HepG2 (cell line): Measurements from ENCODE around the gene IFNAR2. TPM values are rescaled to one million over a fixed set of nuclear protein-coding genes. Genes with fewer than 3 reads are reported as not detected.

Experiments used
- ATAD3A ChIP-seq: sonication (generic); formaldehyde crosslinking; IDR thresholded peaks from 2 replicates; pipeline ENCODE4 v1.4.0; 2020; ENCODE audit warnings: missing genetic modification reagents
- BRD4 ChIP-seq: sonication (generic); formaldehyde crosslinking; IDR thresholded peaks from 2 replicates; pipeline ENCODE4 v1.4.0; 2020; ENCODE audit warnings: missing genetic modification reagents
- CBFB ChIP-seq: sonication (generic); formaldehyde crosslinking; IDR thresholded peaks from 2 replicates; pipeline ENCODE4 v1.4.0; 2020; ENCODE audit warnings: missing genetic modification reagents
- CCAR2 ChIP-seq: fragments of 200-400 bp; formaldehyde crosslinking; optimal IDR thresholded peaks from 2 replicates; pipeline ENCODE3; 2018; ENCODE audit warnings: low read depth, mild to moderate bottlenecking, low read length, moderate library complexity
- FLYWCH1 ChIP-seq: sonication (generic); formaldehyde crosslinking; IDR thresholded peaks from 2 replicates; pipeline ENCODE4 v1.8.1; 2023; ENCODE audit warnings: mild to moderate bottlenecking, missing genetic modification reagents
- KDM5B ChIP-seq: sonication (generic); formaldehyde crosslinking; IDR thresholded peaks from 2 replicates; pipeline ENCODE4 v1.4.0; 2020; ENCODE audit warnings: missing genetic modification reagents, mild to moderate bottlenecking, borderline replicate concordance
- NFKBIZ ChIP-seq: IDR thresholded peaks from 2 replicates; pipeline ENCODE4 v1.6.1; 2018; ENCODE audit warnings: missing genetic modification reagents, missing compliant biosample characterization
- NR2F2 ChIP-seq: IDR thresholded peaks from 2 replicates; pipeline ENCODE4 v1.6.1; 2012; ENCODE audit warnings: low read depth, inconsistent platforms, borderline replicate concordance
- NR2F6 ChIP-seq, 2 experiments: IDR thresholded peaks; 2 replicates each; pipeline ENCODE4 v1.6.1; 2016; ENCODE audit warnings: antibody characterized with exemption in 1 of 2, mild to moderate bottlenecking in 1 of 2
- PHF5A ChIP-seq: IDR thresholded peaks from one replicate; pipeline ENCODE4 v1.6.1; 2018; ENCODE audit warnings: low read depth, missing genetic modification reagents; ENCODE audit not compliant: unreplicated experiment
- RBM39 ChIP-seq: fragments of 200-400 bp; formaldehyde crosslinking; IDR thresholded peaks from one replicate; pipeline ENCODE4 v1.6.1; 2018; ENCODE audit warnings: antibody characterized with exemption, mild to moderate bottlenecking, low read depth, low read length; ENCODE audit not compliant: poor library complexity, severe bottlenecking
- RFXAP ChIP-seq: sonication (generic); formaldehyde crosslinking; IDR thresholded peaks from 2 replicates; pipeline ENCODE4 v1.4.0; 2020; ENCODE audit warnings: missing genetic modification reagents, borderline replicate concordance
- RXRB ChIP-seq: IDR thresholded peaks from 2 replicates; pipeline ENCODE4 v1.6.1; 2016; ENCODE audit warnings: borderline replicate concordance, missing genetic modification reagents, missing compliant biosample characterization
- SAP130 ChIP-seq: IDR thresholded peaks from 2 replicates; pipeline ENCODE4 v1.6.1; 2016; ENCODE audit warnings: low read depth
- SMYD3 ChIP-seq: sonication (generic); formaldehyde crosslinking; IDR thresholded peaks from 2 replicates; pipeline ENCODE4 v1.8.1; 2023; ENCODE audit warnings: mild to moderate bottlenecking, missing genetic modification reagents
- SRF ChIP-seq: IDR thresholded peaks from 2 replicates; pipeline ENCODE4 v1.6.1; 2011; ENCODE audit warnings: mild to moderate bottlenecking, low read depth, low read length, moderate library complexity
- SSRP1 ChIP-seq: IDR thresholded peaks from 2 replicates; pipeline ENCODE4 v1.6.1; 2016; ENCODE audit warnings: control low read depth
- U2AF1 ChIP-seq: fragments of 200-400 bp; formaldehyde crosslinking; optimal IDR thresholded peaks from 2 replicates; pipeline ENCODE3; 2017; ENCODE audit warnings: mild to moderate bottlenecking, low read depth, low read length
- WIZ ChIP-seq: sonication (generic); formaldehyde crosslinking; IDR thresholded peaks from 2 replicates; pipeline ENCODE4 v1.5.1; 2020; ENCODE audit warnings: mild to moderate bottlenecking, missing genetic modification reagents
- ZBTB20 ChIP-seq: sonication (generic); formaldehyde crosslinking; IDR thresholded peaks from 2 replicates; pipeline ENCODE4 v1.8.1; 2023; ENCODE audit warnings: missing genetic modification reagents, low read depth, mild to moderate bottlenecking, borderline replicate concordance
- ZIK1 ChIP-seq: sonication (generic); formaldehyde crosslinking; IDR thresholded peaks from 2 replicates; pipeline ENCODE4 v1.5.0; 2020; ENCODE audit warnings: mild to moderate bottlenecking, low read depth, missing genetic modification reagents, borderline replicate concordance
- ZNF572 ChIP-seq: sonication (generic); formaldehyde crosslinking; IDR thresholded peaks from 2 replicates; pipeline ENCODE4 v1.5.1; 2020; ENCODE audit warnings: mild to moderate bottlenecking, missing genetic modification reagents
- ZNF598 ChIP-seq: sonication (generic); formaldehyde crosslinking; IDR thresholded peaks from 2 replicates; pipeline ENCODE4 v1.5.1; 2020; ENCODE audit warnings: mild to moderate bottlenecking, missing genetic modification reagents, borderline replicate concordance
- ZNF615 ChIP-seq: sonication (generic); formaldehyde crosslinking; IDR thresholded peaks from 2 replicates; pipeline ENCODE4 v1.5.0; 2020; ENCODE audit warnings: mild to moderate bottlenecking, missing genetic modification reagents, borderline replicate concordance
- ZNF75D ChIP-seq: sonication (generic); formaldehyde crosslinking; IDR thresholded peaks from 2 replicates; pipeline ENCODE4 v1.8.1; 2023; ENCODE audit warnings: missing genetic modification reagents, mild to moderate bottlenecking, borderline replicate concordance
- ZNF772 ChIP-seq: sonication (generic); formaldehyde crosslinking; IDR thresholded peaks from 2 replicates; pipeline ENCODE4 v1.5.0; 2020; ENCODE audit warnings: mild to moderate bottlenecking, missing genetic modification reagents
- polyA plus RNA-seq, 8 experiments: library from polyadenylated mRNA; depleted of rRNA in 3 of 8; stranded (reverse) in 7 of 8; unstranded in 1 of 8; fragments of >200 nt; fragmentation: Illumina TruSeq in 4 of 8; extraction: Trizol in 4 of 8; gene quantifications; 2 replicates each; pipeline versions ENCODE4 v1.2.1 to v1.2.3, GENCODE V29; 2011 to 2016; ENCODE audit warnings: low read depth in 4 of 8, missing spikeins in 1 of 8, mixed read lengths in 1 of 8; ENCODE audit not compliant: insufficient read depth in 1 of 8
- total RNA-seq, 5 experiments: library from RNA; depleted of rRNA; stranded (reverse); fragments of >200 nt; fragmentation: Illumina TruSeq; extraction: Trizol; gene quantifications; 2 replicates each; pipeline ENCODE4 v1.2.3, GENCODE V29; 2016; ENCODE audit warnings: low read depth in 1 of 5
- TF ChIP-seq, protein P1 (sequence below): sonication (generic); formaldehyde crosslinking; IDR thresholded peaks from 2 replicates; pipeline ENCODE4 v1.5.1; 2020; ENCODE audit warnings: mild to moderate bottlenecking, missing genetic modification reagents, moderate library complexity
- TF ChIP-seq, protein P2 (sequence below): sonication (generic); formaldehyde crosslinking; IDR thresholded peaks from 2 replicates; pipeline ENCODE4 v1.5.0; 2020; ENCODE audit warnings: missing genetic modification reagents, mild to moderate bottlenecking, borderline replicate concordance

IFNAR2 gene
- total and polyA plus RNA-seq, 2 of the 13 experiments (the other 11 are each of a cell fraction or from before 2014, with no cell fraction given): 5.1 to 24.1 TPM

DNA sequence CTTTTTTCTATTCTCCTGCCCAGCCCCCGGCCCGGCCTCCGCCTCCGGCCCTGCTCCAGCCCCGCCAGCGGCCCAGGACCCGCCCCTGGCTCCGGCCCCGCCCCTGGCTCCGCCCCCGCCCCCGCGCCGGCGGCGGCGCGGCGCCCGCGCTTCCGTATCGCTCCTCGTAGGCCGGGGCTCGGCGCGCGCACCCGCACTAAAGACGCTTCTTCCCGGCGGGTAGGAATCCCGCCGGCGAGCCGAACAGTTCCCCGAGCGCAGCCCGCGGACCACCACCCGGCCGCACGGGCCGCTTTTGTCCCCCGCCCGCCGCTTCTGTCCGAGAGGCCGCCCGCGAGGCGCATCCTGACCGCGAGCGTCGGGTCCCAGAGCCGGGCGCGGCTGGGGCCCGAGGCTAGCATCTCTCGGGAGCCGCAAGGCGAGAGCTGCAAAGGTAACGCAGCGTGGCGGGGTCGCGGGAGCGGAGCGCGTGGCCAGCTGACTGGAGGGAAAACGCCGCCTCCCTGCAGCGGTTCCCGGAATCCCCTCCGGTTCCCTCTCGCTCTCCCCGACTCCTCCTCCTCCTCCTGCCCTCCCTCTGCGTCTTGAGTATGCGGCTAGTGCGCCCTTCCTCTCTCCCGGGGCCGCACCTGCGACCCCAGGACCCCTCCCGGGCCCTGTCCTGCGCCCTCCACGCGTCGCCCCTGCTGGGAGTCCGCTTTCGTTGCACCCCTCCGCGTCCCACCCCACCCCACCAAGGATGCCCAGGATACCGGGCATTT, at the start of gene IFNAR2 (continued):
- TF ChIP-seq, protein P1, sequence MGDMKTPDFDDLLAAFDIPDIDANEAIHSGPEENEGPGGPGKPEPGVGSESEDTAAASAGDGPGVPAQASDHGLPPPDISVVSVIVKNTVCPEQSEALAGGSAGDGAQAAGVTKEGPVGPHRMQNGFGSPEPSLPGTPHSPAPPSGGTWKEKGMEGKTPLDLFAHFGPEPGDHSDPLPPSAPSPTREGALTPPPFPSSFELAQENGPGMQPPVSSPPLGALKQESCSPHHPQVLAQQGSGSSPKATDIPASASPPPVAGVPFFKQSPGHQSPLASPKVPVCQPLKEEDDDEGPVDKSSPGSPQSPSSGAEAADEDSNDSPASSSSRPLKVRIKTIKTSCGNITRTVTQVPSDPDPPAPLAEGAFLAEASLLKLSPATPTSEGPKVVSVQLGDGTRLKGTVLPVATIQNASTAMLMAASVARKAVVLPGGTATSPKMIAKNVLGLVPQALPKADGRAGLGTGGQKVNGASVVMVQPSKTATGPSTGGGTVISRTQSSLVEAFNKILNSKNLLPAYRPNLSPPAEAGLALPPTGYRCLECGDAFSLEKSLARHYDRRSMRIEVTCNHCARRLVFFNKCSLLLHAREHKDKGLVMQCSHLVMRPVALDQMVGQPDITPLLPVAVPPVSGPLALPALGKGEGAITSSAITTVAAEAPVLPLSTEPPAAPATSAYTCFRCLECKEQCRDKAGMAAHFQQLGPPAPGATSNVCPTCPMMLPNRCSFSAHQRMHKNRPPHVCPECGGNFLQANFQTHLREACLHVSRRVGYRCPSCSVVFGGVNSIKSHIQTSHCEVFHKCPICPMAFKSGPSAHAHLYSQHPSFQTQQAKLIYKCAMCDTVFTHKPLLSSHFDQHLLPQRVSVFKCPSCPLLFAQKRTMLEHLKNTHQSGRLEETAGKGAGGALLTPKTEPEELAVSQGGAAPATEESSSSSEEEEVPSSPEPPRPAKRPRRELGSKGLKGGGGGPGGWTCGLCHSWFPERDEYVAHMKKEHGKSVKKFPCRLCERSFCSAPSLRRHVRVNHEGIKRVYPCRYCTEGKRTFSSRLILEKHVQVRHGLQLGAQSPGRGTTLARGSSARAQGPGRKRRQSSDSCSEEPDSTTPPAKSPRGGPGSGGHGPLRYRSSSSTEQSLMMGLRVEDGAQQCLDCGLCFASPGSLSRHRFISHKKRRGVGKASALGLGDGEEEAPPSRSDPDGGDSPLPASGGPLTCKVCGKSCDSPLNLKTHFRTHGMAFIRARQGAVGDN (CRISPR knock-in tag): peak; percentile 77
- TF ChIP-seq RFXAP (CRISPR knock-in tag): no peak
- TF ChIP-seq RBM39: peak; percentile 39
- no peak for TF ChIP-seq RXRB (CRISPR knock-in tag)
- TF ChIP-seq ZNF772 (CRISPR knock-in tag): peak; percentile 37; the same call in 1 of the 2 replicates
- TF ChIP-seq NFKBIZ: 0 out of 2 replicates have a peak, but pooled peaks have one; percentile 17
- TF ChIP-seq SMYD3 (CRISPR knock-in tag): no peak
- TF ChIP-seq U2AF1: no peak
- TF ChIP-seq ZNF615 (CRISPR knock-in tag): no peak
- TF ChIP-seq CCAR2: no peak
- no peak for TF ChIP-seq BRD4 (CRISPR knock-in tag)
- TF ChIP-seq KDM5B (CRISPR knock-in tag): peak; percentile 36; the same call in 1 of the 2 replicates
- no peak for TF ChIP-seq SRF
- no peak for TF ChIP-seq NR2F2
- TF ChIP-seq PHF5A: no peak
- TF ChIP-seq SAP130 (CRISPR knock-in tag): peak; percentile 26
- TF ChIP-seq ZNF598 (CRISPR knock-in tag): no peak
- TF ChIP-seq, protein P2, sequence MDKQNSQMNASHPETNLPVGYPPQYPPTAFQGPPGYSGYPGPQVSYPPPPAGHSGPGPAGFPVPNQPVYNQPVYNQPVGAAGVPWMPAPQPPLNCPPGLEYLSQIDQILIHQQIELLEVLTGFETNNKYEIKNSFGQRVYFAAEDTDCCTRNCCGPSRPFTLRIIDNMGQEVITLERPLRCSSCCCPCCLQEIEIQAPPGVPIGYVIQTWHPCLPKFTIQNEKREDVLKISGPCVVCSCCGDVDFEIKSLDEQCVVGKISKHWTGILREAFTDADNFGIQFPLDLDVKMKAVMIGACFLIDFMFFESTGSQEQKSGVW (CRISPR knock-in tag): no peak
- no peak for TF ChIP-seq NR2F6 (IDR thresholded peaks at IDR 0.05)
- TF ChIP-seq NR2F6 (CRISPR knock-in tag; IDR thresholded peaks at IDR 0.05): no peak
- no peak; the same call in 1 of the 2 replicates for TF ChIP-seq WIZ (CRISPR knock-in tag)
- TF ChIP-seq SSRP1 (CRISPR knock-in tag): no peak
- no peak for TF ChIP-seq CBFB (CRISPR knock-in tag)
- TF ChIP-seq ATAD3A: no peak
- no peak for TF ChIP-seq ZIK1 (CRISPR knock-in tag)
- TF ChIP-seq ZNF75D (CRISPR knock-in tag): no peak
- no peak for TF ChIP-seq FLYWCH1 (CRISPR knock-in tag)
- no peak for TF ChIP-seq ZNF572
- TF ChIP-seq ZBTB20 (CRISPR knock-in tag): no peak
